Stimulated activated CD4-positive, alpha-beta T cell treated with anti-CD3 and anti-CD28 coated beads, Interleukin-1b, Interleukin-23, amount 100 ng/mL, for 4 hours (primary cell): ENCODE measurements around the gene POMT1.

Experiments used
- DNase-seq, 2 donors: peaks; one replicate each; pipeline ENCODE4 v3.0.0-alpha.2; 2020; ENCODE audit warnings: low read depth in 2 of 2

Gene POMT1

DNA sequence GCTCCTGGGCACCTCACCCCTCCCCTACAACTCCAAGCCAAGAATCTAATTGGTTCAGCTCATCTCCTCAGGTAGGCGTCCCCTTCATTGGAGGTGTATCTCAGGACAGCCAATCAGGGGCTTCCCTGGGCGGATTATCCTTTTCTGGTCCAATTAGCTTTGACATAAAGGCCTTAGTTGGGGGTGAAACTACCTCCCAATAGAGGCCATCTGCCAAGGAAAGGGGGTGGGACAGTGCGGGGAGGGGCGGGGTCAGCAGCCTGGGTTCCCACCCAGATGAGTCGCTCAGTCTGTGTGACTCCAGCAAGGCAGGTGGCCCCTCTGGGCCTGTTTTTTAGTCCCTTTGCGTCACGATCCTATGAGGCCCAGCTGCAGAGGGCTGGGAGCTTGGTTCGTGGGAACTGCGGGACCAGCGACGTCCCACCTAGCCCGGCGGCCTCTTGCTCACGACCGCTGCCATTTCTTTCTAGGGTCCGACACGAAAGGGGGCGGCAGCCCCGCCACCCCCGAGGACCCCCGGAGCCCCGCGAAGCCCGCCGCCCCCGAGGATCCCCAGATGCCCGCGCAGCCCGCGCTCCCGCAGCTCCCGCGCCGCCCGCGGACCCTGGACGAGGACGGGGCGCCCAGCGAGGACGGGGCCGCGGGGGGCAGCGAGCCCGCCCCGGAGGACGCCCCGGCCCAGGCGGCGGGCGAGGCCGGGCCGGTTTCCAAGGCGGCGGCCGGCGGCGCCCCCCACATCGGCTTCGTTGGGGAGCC, 51.5 kb downstream of the POMT1 start:
- no peak for DNase-seq

DNA sequence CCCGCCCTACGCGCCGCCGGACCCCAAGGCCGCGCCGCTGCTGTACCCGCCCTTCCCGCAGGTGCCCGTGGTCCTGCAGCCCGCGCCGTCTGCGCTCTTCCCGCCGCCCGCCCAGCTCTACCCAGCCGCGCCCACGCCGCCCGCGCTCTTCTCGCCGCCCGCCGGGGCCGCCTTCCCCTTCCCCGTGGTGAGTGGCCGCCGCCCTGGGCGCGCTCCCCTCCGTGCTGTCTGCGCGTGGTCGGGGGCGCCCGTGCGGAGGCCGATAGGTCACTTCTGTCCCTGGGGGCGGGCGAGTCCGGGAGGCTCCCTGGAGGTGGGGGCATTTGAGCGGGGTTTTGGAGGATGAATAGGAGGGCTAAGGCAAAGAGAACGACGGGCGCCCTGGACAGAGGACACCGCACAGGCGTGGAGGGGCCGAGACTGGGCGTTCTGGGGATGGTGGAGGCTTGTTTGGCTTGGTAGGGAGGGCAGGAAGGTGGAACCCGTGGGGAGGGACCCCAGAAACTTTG, 52.2 kb downstream of the POMT1 start:
- DNase-seq = no peak

- no peak for DNase-seq
Observed at GRCh38 chr9:131555841-131556673, 53.3 kb downstream of the POMT1 start.

GRCh38 chr9:131557855-131558548, 55.3 kb downstream of the POMT1 start:
- DNase-seq = no peak

- DNase-seq = no peak
Observed at GRCh38 chr9:131559421-131560000, 56.8 kb downstream of the POMT1 start.

- no peak for DNase-seq
Observed at GRCh38 chr9:131562032-131562959, 59.6 kb downstream of the POMT1 start.

DNA sequence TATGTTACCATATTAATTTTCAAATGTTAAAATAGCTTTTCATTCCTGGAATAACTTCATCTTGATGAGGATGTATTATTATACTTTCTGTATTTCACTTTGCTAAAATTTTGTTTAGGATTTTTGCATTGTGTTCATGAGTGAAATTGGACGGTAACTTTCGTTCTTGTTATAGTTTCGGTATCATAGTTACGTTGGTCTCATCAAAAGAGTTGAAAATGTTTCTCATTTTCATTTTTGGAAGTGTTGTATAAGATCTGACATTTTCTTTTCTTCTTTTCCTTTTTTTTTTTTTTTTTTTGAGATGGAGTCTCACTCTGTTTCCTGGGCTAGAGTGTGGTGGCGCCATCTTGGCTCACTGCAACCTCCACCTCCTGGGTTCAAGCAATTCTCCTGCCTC, 62.7 kb downstream of the POMT1 start:
- DNase-seq = no peak

GRCh38 chr9:131566158-131566557, 63.4 kb downstream of the POMT1 start:
- DNase-seq = no peak

DNA sequence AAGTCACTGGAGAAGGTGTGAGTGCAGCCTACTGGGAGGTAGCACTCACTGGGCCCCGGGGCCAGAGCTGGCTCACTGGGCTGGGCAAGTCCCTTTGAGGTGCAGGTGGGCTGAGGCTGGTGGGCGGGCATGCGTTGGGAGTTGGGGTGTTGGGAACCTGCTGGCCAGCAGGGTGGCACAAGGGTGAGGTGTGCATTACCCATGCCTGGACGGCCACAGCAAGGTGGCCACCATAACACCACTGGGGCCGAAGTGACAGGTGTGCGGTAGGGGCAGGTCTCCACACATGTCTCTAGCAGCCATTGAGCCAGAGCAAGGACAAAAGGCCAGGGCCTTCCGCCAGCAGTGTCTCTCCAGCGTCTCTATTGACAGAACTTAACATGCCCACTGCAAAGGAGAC, 65.2 kb downstream of the POMT1 start:
- no peak for DNase-seq
